NCI-H1930 (cell line): ENCODE data around the gene RTTN.

ENCODE experiments used
- DNase-seq, 2 experiments: peaks; one replicate each; lab custom pipeline; 2025; lab: John Stamatoyannopoulos, UW

Gene RTTN

GRCh38 chr18:70028734-70029133 is 176.8 kb downstream of the RTTN start:
- DNase-seq, result no peak

GRCh38 chr18:70028084-70028483 is 177.4 kb downstream of the RTTN start:
- no peak for DNase-seq

GRCh38 chr18:70025580-70025979 is 179.9 kb downstream of the RTTN start:
- no peak for DNase-seq

GRCh38 chr18:70024829-70025228 is 180.7 kb downstream of the RTTN start:
- DNase-seq, result no peak

GRCh38 chr18:70024093-70024492 is 181.4 kb downstream of the RTTN start:
- no peak for DNase-seq

GRCh38 chr18:70022636-70023035 is 182.9 kb downstream of the RTTN start:
- DNase-seq, result no peak

- no peak for DNase-seq
Measured at GRCh38 chr18:70021498-70021897, 184.0 kb downstream of the RTTN start.

- no peak for DNase-seq
Measured at GRCh38 chr18:70021043-70021442, 184.4 kb downstream of the RTTN start.

- DNase-seq, result no peak
Measured at GRCh38 chr18:70019991-70020390, 185.5 kb downstream of the RTTN start.

GRCh38 chr18:70019136-70019535 is 186.4 kb downstream of the RTTN start:
- no peak for DNase-seq

- no peak for DNase-seq
Measured at GRCh38 chr18:70015127-70015526, 190.4 kb downstream of the RTTN start.

GRCh38 chr18:70005580-70005979 is 199.9 kb downstream of the RTTN start:
- no peak for DNase-seq

GRCh38 chr18:70004696-70005095 is 200.8 kb downstream of the RTTN start:
- DNase-seq, result no peak

- no peak for DNase-seq
Measured at GRCh38 chr18:69999656-70000055, 205.8 kb downstream of the RTTN start.

- DNase-seq, result no peak
Measured at GRCh38 chr18:69998523-69998987, 206.9 kb downstream of the RTTN start.

GRCh38 chr18:69996951-69997798 is 208.3 kb downstream of the RTTN start:
- no peak for DNase-seq

GRCh38 chr18:69996417-69996816 is 209.1 kb downstream of the RTTN start:
- no peak for DNase-seq

GRCh38 chr18:69995774-69996173 is 209.7 kb downstream of the RTTN start:
- DNase-seq, result no peak

- DNase-seq, result no peak
Measured at GRCh38 chr18:69992776-69993175, 212.7 kb downstream of the RTTN start.

GRCh38 chr18:69987870-69988269 is 217.6 kb downstream of the RTTN start:
- no peak for DNase-seq

GRCh38 chr18:69985239-69985638 is 220.2 kb downstream of the RTTN start:
- DNase-seq, result no peak

- DNase-seq, result no peak
Measured at GRCh38 chr18:69982417-69982816, 223.1 kb downstream of the RTTN start.

GRCh38 chr18:69981948-69982347 is 223.5 kb downstream of the RTTN start:
- no peak for DNase-seq
